Activated T-helper 9 cell treated with anti-CD3 and anti-CD28 coated beads, Interleukin-2, amount 50 U/mL, for 16 hours (primary cell): ENCODE data around the gene CACFD1.

Experiments used
- DNase-seq: peaks from one replicate; pipeline ENCODE4 v3.0.0-alpha.2; 2020; ENCODE audit warnings: low read depth

CACFD1 gene

DNA sequence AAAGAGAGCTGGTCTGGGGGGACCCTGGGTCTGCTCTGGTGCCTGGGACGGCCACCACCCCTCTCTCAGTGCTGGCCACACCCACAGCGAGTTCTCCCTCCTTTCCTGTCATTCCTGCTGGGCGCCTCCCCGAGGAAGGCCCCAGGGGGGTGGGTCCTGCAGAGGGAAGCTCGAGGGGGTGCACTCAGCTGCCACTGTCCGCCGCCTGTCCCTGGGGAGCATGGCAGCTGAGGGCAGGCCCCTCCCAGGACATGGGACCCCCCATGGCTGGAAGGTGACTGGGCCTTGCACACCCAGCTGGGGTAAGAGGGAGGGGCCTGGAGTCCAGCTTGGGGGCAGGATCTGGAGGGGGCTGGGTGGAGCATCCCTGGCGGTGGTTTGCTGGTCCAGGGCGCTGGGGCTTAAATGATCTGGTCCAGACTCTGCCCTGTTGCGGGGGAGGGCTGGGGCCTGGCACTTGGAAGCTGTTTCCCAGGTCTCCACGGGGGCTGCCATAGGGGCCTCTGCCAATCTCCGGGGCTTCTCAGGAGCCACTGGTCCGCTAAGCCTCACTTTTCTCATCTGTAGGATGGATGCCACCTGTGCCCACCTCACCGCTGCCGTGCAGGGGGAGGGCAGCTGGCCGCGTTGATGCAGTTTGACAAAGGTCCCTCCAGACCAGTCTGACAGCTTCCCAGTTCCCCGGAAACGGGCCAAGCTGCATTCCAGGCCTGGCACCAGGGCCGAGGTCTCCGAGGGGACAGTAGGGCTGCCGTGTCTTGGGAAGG, 25.1 kb downstream of the CACFD1 start:
- no peak for DNase-seq

GRCh38 chr9:133485531-133486260, 25.9 kb downstream of the CACFD1 start:
- DNase-seq, result no peak

DNA sequence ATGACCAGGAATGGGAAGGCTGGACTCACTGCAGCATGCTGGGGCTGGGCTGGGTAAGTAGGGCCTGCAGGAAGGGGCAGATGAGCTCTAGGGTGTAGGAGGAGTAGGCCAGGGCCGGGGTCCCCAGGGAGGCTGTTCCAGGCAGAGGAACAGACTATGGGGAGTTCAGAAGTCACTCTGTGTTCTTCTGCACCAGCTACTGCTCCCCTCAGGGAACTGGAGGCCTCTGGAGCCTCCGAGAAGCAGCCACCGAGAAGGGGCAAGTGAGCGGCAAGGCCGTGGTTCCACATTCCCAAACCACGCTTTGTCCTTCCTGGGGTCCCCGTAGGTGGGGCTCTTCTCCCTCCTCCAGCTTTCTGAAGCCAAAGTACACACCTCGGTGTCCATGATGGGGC, 27.6 kb downstream of the CACFD1 start:
- no peak for DNase-seq

DNA sequence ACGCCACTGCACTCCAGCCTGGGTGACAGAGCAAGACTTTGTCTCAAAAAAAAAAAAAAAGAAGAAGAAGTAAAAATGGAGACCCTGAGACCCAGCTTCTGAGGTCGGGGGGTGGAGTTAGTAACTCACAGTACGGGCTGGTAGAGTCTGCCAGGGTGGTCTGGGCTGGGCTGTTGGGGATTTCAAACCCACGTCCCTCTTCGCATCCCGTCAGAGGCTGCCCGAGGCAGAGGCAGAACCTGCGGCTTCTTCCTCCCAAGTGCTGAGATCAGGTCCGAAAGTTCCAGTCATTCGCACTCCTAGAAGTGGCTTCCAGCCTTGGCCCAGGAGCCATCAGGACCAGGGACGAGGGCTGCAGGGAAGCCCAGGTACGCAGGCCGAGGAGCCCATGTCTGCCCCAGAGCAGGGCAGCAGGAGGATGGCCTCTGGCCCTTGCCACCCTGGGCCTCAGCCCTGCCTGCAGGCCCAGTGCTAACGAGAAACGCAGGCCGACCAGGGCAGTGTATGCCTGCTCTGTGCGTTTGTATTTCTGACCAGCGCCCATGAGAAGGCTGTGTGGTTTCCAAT, 29.0 kb downstream of the CACFD1 start:
- DNase-seq, result no peak

DNA sequence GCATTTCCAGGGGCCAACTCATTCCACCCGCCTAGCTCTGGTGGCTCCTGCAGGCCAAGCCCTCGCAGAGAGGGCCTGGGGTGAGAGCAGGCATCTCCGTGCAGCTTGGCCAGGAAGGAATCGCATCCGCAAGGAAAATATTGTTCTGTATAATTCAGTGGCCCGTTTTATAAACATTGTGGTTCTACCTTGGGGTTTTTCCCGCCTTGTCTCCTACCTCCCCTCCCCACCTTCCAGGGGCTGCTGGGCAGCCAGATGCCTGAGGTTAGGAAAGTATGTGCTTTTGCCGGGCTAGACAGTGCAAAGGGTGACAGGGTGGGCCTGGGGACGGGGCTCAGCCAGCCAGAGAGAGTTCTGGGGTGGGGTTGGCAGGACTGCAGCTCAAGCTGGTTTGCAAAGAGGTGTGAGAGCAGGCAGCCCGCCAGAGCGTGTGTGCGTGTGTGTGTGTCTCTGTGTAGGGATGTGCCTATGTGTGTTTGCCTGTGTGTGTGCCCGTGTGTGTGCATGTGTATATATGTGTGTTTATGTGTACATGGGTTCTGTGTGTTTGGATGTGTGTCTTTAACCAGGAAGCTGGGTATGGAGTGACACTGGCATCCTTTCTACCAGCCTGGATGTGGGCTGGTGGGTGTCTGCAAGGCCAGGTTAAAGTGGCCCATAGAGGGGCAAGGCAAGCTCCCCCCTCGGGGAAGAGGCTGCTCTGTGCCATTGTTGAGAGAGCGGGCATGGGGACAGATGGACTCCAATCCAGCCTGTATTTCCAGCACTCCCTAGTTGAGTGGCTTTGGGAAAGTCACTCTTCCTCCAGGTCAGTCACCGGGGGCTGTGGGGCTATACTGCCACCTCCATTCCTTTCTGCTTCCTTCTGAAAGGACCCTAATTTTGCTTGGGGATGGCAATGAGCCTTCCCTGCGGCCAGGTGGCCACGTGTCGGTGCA, 29.7 kb downstream of the CACFD1 start:
- DNase-seq, result no peak

GRCh38 chr9:133490201-133490681, 30.5 kb downstream of the CACFD1 start:
- DNase-seq, result no peak

- no peak for DNase-seq
Observed at GRCh38 chr9:133490865-133491655, 31.3 kb downstream of the CACFD1 start.

GRCh38 chr9:133491656-133491925, 31.8 kb downstream of the CACFD1 start:
- no peak for DNase-seq

GRCh38 chr9:133492061-133493021, 32.6 kb downstream of the CACFD1 start:
- no peak for DNase-seq

- no peak for DNase-seq
Observed at GRCh38 chr9:133493428-133493827, 33.6 kb downstream of the CACFD1 start.

- DNase-seq, result no peak
Observed at GRCh38 chr9:133493845-133494540, 34.2 kb downstream of the CACFD1 start.

DNA sequence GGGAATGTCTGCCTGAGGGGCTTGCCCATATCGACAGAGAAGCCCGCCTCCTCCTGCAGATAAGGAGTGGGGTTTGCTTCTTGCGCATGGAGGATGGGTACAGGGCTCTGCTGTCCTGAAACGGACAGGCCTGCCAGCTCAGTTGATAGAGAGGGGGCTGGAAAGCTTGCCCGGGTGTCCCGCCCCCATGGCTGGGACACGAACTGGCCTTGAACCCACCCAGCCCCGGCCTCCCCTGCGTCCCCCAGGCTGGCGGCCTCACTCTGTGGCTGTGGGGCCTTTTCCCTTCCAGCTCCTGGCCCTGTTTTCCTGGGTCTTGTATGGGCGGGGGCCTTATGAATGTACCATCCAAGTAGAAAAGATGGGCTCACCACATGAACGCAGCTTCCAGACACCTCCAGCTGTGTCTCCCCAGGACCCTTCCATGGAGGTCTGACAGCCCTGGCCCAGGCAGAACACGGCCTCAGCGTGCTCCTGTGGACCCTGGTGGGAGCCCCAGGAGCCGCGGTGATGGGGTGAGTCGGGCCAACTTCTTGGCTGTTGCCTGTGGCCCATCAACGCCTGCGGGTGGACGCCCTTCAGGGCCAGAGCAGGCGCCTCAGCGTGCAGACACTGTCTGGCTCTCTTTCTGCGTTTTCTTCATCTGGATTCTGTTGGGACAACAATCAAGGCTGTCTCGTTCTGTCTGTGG, 35.0 kb downstream of the CACFD1 start:
- no peak for DNase-seq

- DNase-seq, result no peak
Observed at GRCh38 chr9:133495327-133496293, 35.8 kb downstream of the CACFD1 start.

DNA sequence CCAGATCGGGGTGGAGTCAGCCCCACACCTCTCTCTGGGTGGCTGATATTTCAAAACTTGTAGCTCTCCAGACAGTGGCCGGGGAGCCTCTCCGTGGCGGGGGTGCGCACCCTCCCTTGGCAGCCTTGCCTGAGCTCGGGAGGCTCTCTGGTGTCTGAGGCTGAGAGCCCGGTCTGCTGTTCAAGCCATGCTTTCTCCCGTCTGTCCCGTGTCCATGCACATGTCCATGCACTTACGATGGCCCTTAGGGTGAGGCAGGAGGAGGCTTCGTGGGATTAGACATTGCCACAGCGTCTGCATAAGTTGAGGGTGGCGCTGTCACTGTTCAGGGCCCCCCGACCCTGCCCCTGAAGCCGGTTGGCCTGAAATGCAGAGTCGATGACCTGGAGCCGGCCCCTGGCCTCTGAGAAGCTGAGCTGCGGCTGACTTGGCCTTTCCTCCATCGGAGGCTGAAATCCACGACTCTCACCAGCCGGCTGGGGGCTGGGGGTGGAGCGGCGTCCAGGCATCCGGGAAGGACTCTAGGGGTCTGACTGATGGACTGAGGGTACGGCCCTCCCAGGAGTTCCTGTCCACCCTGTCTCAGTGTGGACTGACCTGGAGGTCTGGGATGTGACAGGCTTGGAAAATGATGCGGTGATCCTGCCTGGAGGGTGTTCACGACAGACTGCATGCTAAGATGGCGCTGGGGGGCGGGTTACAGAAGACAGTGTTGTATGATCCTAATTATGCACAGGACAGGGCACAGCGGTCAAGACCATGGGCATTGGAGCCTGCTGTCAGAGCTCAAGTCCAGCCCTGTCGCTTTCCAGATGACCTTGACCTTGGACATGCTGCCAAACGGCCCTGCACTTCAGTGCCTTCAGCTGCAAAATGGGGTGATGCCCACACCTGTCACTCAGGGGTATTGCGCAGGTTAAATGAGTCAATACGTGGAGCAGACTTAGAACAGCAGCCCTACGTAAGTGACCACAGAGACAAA, 37.4 kb downstream of the CACFD1 start:
- DNase-seq, result no peak

GRCh38 chr9:133499132-133499891, 39.5 kb downstream of the CACFD1 start:
- DNase-seq, result no peak

GRCh38 chr9:133499892-133500270, 40.1 kb downstream of the CACFD1 start:
- no peak for DNase-seq
